ENCODE results near the gene CARD10.

Gene CARD10, protein sequence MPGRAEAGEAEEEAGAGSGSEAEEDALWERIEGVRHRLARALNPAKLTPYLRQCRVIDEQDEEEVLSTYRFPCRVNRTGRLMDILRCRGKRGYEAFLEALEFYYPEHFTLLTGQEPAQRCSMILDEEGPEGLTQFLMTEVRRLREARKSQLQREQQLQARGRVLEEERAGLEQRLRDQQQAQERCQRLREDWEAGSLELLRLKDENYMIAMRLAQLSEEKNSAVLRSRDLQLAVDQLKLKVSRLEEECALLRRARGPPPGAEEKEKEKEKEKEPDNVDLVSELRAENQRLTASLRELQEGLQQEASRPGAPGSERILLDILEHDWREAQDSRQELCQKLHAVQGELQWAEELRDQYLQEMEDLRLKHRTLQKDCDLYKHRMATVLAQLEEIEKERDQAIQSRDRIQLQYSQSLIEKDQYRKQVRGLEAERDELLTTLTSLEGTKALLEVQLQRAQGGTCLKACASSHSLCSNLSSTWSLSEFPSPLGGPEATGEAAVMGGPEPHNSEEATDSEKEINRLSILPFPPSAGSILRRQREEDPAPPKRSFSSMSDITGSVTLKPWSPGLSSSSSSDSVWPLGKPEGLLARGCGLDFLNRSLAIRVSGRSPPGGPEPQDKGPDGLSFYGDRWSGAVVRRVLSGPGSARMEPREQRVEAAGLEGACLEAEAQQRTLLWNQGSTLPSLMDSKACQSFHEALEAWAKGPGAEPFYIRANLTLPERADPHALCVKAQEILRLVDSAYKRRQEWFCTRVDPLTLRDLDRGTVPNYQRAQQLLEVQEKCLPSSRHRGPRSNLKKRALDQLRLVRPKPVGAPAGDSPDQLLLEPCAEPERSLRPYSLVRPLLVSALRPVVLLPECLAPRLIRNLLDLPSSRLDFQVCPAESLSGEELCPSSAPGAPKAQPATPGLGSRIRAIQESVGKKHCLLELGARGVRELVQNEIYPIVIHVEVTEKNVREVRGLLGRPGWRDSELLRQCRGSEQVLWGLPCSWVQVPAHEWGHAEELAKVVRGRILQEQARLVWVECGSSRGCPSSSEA

DNA sequence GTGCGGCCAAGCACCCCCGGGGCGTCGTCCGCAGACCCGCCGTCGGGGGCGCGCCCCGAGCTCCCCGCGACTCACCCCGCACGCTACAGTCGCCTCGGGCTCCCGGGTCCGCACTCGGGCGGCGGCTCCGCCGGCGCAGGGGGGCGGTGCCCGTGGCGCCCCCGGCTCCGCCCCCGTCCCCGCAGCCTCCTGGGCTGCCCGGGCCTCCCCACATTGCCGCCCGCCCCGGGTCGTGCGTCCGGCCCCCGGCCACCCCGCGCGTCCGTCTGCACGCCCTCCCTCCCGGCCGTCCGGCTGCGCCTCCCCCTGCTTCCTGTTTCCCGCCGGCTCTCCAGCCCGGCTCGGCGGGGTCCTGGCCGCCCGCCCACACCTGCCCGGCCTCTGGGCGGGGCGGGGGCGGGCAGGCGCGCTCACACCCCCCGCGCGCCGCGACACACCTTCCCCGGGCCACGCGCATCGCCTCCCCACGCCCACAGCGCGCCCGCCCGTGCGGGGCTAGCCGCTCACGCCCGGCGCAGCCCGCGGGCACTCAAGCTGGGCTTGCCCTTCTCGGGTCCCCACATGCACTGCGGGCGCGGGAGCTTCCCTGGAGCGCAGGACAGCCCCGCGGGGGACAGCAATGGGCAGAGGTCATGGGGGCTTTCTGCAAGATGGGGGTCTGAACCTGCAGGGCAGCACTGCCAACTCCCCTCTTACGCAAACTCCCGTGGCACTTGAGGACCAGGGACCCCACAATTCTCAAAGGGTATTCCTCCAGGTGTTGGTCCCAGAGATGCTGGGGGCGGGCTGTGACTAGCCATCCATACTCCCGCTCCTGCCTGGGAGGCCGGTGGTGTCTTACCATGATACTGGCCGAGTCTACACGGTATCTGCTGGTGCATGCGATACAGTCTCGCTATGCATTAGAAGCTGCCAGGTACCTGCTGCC, at the start of gene CARD10:
Gene CARD10, minus strand, starts transcription at position 148 of the 928 bp plus-strand sequence. CDS start 215 bp downstream, outside the sequence.
- FAIRE-seq, result no peak

DNA sequence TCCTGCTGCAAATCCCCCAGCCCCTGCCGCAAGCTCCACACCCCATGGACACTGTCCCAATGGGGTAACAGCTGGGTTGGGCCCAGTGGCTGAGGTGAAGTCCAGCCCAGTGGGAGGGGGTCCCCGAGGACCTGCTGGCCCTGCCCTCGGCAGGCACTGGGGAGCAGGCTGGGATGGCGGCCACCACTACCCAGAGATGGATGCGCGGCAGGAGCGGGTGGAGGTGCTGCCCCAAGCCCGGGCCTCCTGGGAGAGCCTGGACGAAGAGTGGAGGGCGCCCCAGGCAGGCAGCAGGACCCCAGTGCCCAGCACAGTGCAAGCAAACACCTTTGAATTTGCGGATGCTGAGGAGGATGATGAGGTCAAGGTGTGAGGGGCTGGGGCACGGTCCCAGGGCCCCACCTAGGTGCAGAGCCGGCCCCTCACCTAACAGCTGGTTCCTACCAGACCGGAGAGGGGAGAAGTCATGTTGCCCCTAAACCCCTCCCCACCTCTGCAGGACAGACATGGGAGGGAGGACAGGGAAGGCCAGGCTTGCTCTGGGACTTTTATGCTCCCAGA, 49.3 kb upstream of the CARD10 start:
- no peak for FAIRE-seq

DNA sequence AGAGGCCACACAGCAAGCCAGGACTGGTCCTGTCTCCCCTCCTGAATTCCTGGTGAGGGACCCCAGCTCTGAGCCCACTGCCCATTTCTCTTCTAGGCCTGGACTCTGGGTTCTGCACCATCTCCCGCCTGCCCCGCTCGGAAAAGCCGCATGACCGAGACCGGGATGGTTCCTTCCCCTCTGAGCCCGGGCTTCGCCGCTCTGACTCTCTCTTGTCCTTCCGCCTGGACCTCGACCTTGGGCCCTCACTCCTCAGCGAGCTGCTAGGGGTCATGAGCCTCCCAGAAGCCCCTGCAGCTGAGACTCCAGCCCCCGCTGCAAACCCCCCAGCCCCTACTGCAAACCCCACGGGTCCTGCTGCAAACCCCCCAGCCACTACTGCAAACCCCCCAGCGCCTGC, 48.8 kb upstream of the CARD10 start:
- no peak for FAIRE-seq

DNA sequence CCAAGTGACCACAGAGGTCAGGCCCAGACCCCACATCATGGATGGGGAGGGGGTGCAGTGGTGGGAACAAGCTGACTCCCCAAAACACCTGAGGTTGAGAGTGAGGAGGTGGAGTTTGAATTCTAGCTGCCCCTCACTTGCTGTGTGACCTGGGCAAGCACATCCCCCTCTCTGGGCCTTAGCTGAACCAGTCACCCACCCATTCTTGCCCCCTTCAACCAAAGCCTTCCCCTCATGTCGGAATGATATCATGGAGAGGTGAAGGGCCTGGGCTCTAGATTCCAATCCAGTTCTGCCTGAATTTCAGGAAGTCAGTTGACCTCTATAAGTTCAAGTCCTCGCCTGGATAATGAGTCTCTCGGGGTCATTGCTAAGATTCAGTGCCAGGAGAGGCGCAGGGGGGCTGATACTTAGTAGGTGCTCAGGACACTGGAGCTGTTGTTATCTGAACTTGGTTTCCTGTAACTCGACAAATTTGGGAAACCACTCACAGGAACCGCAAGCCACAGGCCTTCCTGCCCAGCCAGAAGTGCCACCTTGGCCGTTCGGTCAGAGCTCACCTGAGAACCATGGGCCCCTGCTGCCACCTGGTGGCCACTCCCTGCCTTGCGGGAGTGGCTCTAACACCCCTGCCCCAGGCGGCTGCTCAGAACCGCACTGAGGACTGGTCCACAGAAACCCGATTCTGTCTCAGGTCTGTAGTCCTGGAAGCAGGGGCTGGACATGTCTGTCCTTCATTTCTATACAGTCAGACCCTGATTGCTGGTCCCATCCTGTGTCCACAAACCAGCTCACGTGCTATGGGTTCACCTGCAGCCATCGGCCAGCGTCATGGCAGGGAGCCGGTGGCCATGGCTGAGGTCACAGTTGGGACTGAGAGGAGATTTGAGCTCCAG, 47.9 kb upstream of the CARD10 start:
- peak; percentile 43 for FAIRE-seq

DNA sequence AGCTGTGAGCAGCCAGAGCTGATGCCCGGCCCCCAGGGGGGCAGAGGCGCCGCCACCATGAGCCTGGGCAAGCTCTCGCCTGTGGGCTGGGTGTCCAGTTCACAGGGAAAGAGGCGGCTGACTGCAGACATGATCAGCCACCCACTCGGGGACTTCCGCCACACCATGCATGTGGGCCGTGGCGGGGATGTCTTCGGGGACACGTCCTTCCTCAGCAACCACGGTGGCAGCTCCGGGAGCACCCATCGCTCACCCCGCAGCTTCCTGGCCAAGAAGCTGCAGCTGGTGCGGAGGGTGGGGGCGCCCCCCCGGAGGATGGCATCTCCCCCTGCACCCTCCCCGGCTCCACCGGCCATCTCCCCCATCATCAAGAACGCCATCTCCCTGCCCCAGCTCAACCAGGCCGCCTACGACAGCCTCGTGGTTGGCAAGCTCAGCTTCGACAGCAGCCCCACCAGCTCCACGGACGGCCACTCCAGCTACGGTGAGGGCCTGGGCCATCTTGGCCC, 47.2 kb upstream of the CARD10 start:
- FAIRE-seq, result no peak

DNA sequence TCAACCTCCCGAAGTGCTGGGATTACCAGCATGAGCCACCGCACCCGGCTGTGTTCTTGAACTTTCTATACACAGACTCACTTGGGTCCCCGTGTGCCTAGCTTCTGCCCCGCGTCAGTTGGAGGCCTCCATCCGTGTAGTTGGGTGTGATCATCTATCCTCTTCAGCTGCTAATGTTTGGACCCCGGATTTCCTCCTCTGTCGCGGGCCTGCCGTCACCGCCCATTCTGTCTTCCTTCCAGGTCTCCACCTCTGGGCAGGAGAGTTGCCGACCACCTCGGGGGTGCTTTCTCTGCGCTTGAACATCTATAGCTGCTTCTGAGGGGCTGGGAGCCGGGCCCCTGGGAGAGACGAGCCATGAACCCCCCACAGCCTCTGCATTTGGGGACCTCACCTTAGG, 46.6 kb upstream of the CARD10 start:
- no peak for FAIRE-seq

DNA sequence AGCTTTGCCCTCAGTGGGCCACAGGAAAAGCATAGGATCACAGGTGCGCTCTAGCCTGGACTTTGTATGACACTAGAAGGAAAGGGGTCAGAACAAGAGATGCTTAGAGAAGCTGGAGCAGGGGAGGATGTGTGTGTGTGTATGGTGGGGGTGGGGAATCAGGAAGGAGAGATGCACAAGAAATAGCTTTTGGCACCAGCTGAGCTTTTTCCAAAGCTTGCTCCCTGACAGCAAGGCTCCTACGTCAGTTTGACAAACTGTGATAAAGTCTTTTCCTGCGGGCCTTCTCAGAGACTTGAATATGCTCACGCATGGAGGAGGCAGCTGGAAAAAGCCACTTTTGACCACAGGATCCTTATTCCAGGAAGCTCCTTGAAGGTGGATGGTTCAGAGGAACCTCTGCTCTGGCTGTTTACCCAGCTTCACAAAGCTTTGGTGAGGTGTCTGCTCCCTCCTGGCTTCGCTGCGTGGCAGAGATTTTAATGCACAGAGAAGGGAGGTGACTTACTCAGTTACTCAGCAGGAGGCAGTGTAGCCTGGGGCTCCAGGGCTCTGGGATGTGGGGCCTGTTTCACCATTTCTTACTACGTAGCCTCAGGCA, 45.0 kb upstream of the CARD10 start:
- FAIRE-seq, result no peak

DNA sequence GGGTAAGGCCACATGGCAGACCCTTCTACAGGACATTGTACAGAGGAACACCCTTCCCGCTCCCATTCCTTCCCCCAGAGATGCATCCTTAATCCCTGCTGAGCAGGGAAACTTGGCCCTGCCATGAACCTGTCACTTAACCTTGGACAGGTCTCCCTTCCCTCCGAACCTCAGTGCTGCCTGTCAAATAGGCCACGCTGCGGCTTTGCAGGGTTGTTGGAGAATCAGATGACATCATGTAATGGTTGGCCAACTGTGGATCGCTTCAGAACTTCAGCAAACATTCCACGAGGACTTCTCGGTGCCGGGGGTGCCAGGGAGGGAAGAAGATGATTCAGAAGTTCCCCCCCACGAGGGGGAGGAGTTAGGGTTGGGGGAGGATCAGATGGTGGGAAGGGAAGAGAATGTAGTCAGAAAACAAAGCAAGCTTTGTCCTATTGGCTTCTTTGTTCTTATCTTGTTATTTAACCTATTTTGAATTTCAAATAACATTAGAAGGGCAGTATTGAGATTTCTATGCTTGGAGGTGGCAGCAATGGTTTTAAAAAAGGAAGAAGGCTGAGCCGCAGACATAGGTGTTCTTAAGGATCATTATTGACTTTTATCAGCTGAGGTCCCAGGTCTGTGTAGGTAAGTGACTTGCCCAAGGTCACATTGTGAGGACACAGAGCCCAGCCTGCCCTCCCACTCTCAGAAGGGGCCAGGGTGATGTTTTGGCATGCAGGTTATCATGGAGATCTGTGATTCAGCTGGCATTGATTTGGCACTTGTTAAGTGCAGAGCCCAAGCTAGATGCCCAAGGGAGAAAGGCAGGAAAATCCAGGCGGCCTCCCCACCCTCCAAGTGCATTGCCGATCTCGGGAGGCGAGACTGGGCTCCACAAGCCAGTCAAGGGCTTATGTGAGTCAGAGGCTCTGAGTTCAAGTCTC, 44.2 kb upstream of the CARD10 start:
- no peak for FAIRE-seq

DNA sequence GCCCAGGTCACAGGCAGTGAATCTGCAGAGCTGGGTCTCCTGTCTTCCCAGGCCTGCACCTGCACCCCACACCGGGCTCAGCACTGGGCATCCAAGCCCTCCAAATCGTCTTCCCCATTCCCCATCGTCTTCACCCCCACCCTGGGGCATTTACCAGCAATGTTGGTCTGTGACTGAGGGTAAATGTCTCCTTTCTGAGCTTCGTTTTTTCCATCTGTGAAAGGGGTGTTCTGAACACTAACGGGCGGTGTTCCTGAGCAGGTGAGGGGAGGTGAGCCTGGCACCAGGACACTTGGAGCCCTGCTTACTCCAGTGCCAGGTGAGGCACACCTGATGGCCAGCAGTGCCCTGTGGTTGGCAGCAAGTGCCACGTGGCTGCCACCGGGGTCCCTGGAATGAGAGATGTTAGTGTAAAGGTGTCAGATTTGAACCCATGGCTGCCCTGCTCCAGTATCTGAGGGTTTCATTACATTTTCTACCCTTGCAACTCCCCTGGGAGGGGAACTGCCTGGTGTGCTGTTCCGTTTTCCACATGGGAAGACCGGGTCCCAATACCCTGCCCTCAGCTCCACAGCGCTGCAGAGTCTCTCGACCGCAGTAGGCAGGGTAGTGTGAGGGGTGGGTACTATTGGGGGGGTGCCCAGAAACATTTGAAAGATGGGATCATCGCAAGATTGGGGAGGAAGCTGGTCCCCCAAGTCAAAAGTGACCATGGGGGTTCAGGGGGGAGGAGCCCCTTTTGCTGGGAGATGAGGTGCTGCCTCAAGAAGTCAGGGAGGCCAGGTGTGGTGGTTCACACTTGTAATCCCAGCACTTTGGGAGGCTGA, 43.0 kb upstream of the CARD10 start:
- FAIRE-seq, result no peak

DNA sequence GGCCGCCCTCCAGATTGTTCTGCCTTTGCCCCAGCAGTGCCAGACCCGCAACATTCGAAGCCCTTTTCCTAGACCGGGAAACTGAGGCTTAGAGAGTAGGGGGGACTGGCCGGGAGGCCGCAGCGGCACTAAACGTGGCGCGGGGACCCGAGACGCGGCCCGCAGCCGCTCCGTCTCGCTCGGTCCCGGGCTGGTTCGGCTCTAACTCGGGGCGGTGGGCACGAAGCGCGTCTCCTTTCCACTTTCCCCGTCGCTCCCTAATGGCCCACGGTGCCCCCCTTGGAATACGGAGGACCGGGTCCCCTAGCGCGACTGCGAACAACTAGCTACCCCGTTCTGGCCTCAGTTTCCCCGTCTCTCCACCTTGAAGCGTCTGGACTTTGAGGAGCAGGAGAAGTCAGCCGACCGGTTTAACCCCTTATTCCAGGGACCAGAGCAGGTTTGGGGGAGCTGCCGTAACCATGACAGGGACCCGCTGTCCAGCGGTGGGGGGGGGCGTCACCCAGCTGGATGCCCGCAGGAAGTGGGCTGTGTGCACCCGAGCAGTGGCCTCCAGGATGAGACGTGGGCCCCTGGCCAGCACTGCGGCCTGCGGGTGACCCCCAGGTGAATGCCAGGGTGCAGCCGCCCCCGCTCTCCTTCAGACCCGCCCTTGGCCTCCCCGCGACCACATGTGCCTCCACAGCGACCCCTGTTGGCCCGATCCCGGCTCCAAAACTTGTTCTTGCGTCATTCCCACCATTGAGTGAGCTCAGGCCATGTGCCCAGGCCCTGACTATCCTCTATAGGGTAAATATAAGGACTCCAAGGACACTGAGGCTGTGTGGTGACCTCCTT, 42.2 kb upstream of the CARD10 start:
- no peak for FAIRE-seq

DNA sequence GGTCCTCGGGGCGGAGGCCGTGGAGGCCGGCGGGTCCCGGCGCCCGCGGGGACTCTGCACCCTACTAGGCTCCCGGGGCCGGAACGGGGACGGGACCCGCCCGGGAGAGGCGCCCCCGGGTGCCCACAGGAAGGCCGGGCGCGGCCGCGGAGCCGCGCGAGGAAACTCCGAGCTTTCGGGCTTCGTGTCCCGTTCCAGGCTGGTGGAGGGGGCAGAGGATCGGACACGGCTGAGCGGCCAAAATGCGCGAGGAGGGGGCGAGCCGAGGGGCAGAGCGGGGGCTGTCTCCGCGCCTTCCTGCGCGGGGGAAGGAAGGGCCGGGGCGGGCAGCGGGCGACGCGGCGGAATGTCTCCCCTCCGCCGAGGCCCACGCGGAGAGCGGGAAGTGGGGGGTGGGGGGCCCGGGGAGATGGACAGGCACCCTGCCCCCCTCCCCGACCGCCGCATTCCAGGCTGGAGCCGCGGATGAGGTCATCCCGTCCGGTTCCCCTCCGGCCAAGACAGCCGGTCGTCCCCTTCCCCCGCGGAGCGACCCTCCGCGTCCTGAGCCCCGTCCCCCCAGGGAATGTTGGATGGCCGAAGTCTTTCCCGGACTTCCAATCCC, 41.5 kb upstream of the CARD10 start:
- FAIRE-seq, result no peak

DNA sequence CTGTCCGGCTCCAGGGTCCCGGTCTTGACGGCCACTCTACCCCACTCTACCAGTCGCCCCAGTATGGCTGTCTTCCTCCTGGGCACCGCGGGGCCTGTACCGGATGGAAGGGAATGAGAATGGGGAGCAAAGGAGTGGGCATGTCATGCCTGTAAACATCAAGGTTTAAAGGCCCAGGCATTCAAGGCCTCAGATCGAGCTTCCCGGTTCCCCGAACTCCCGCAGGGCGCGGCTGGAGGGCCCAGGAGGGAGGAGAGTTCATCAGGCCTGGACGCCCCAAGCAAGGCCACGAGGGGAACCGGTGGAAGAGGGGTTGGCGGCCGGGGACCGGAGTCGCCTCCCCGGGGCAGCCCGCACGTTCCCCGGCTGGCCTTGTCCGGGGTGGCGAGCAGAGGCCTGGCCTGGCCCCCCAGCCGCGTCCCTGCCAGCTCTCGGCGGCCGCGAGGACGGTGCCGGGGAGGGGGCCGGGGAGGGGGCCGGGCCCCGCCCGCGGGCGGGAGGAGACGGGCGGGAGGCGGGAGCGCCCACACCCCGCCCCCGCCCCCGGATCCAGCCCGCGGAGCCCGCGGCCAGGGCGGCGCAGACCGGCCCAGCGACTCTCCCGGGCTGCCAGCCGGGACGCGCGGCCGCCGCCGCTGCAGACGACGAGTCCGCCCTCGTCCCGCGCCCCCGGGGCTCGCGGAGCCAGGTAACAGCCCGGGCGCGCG, 40.8 kb upstream of the CARD10 start, which contains the start of gene CDC42EP1:
Gene CDC42EP1, plus strand, starts transcription at position 580 of the 707 bp plus-strand sequence. CDS start 5,870 bp downstream, outside the sequence.
- FAIRE-seq, result no peak

DNA sequence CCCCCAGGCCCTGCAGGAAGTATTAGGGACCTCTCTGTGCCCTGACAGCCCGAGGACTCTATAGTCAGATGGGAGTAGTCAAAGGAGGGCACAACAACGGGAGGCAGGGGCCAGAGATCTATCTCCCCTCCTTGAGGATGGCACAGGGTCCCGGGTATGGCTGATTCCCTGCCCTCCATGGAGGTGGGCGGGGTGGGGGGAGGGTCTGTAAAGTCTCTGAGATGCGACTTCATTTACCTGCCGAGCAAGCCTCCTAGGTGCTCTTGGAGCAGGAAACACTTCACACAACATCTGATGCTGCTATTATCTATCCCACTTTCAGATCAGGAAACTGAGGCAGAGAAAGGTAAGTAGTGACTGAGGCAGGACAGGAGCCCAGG, 40.3 kb upstream of the CARD10 start:
- no peak for FAIRE-seq

DNA sequence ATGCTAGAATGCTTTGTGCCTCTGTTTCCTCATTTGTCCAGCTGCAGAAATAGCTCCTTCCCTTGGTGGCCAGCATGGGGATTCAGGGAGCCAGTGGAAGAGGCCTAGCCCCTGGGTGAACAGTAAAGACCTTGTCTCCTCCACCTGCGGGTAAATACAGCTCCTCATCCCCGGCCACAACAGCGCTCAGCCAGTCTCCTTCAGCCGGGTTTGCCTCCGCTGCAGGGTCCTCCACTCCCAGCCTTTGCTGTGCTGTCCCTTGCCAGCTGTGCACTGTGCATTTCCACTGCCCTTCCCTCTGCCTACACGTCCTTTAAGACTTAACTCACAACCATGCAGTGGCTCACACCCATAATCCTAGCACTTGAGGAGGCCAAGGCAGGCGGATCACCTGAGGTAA, 39.6 kb upstream of the CARD10 start:
- FAIRE-seq, result no peak

DNA sequence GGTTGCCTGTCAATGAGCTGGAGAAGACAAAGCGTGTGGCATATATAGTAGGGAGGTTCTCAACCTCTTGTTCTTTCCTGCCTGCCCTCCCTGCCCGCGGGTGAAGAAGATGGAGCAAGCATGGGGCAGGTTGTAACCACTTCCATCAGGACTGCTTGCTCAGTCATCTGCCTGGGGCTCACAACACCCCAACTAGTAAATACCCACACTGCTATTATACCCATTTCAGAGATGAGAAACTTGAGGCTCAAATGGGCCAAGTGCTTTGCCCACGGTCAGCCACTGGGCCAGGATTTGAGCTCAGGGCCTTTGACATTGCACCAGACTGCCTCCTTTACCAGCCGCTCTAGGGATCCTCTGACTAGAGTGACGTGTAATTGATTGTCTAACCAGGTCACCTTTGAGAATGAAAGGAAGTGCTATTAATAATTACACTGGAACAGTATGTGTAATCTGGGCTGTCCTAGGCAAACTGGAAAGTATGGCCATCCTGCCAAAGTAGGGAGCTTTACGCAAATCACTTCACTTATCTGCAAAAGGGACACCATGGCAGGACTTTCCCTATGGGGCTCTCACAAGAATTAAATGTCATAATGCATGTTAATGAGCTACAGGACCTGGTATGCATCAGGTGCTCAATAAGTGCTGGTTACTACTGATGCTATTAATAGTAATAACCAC, 38.2 kb upstream of the CARD10 start:
- no peak for FAIRE-seq

DNA sequence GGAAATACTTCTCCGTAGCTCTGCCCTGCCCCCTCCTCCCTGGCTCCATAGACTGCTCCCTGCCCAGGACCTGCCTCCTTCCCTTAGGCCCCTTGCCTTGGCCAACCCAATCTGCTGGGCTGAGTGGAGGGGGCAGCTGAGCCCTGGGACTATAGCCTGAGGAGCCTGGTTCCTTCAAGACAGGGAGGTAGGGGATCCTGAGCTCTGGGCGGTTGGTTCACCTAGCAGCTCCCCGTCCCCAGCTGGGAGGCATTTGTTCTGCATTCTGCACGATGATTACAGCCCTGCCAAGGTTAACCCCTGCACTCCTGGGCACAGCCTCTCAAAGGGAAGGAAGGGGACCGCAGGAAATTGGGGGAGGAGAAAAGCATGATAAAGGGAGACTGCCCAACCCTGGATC, 37.5 kb upstream of the CARD10 start:
- no peak for FAIRE-seq
